Measurements from ENCODE around the gene FAM171A2. TPM values are rescaled to one million over a fixed set of nuclear protein-coding genes. Genes with fewer than 3 reads are reported as not detected.
A peak's percentile ranks its signal among the peaks of the same experiment; 100 is the strongest.

Gene FAM171A2
- total RNA-seq, 1 donor from 2014 or later = 81.3 TPM

DNA sequence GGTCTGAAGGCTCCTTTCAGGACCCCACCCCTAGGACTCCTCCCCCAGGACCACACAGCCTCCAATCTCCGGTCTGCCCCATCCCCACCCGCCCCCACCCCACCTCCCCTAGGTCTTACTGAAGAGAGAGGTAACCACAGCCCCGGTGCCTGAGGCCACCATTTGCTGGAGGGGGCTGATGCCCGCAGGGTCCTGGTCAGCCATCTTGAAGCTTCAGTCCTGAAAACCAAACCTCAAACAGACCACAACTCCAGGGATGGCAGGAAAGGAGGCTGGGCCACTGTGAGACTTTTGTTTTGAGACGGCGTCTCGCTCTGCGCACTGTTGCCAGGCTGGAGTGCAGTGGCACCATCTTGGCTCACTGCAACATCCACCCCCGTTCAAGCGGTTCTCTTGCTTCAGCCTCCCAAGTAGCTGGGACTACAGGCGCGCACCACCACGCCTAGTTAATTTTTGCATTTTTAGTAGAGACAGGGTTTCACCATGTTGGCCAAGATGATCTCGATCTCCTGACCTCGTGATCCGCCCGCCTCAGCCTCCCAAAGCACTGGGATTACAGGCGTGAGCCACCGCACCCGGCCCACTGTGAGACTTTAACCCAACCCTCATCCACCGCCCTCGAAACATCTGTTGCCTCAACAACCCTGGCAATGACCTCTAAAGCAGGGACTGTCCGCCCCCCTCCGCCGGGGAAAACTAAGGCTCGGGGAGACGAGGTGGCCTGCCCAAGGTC is 40.1 kb downstream of the FAM171A2 start:
- TF ChIP-seq CTCF (IDR thresholded peaks at IDR 0.05; ENCODE audit: partially characterized antibody, unreplicated experiment) = no peak
- peak overlapping the region; percentile 3 for H3K27ac Mint-ChIP-seq (ENCODE audit: unreplicated experiment)
- H3K9me3 Mint-ChIP-seq (ENCODE audit: unreplicated experiment) = peaks cover 13% of the 10 kb centered on the region
- peak overlapping the region; percentile 88 for H3K4me3 Mint-ChIP-seq (ENCODE audit: unreplicated experiment)
- DNase-seq = no peak
- no peaks in the 10 kb centered on the region for H3K36me3 Mint-ChIP-seq (ENCODE audit: unreplicated experiment)
- peaks cover 11% of the 10 kb centered on the region for H3K27me3 Mint-ChIP-seq (ENCODE audit: unreplicated experiment)
- peaks cover 2% of the 10 kb centered on the region for H3K4me1 Mint-ChIP-seq (ENCODE audit: low read depth, unreplicated experiment)

DNA sequence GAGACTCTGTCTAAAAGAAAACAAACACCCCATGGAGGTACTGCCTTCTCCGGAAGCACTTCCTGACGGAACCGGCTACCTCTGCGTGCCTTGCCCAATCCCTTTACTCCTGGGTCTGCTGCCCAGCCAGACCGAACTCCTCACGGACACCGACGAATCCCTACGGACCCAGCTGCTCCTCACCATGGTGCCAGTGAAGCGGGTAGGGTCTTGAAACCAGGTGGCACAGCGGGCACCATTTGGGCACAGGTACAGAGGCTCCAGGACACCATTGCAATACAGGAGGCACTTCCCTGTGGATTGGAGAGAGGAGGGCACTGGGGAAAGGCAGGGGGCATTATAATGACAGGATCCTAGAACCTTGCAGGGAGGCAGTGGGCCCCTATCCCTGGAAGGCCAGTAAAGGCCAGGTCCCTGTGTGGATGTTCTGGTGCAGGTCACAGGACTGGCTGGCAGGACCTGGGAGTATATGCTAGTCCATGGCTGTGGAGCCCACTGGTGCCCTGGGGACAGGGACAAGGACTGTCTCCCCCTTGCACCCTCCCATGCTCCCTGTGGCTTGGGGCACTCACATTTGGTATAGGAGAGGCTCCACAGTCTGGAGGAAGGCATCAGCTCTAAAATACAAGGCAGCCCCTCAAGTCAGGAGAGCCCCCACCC is 41.3 kb downstream of the FAM171A2 start:
- H3K27me3 Mint-ChIP-seq (ENCODE audit: unreplicated experiment) = peaks cover 13% of the 10 kb centered on the region
- TF ChIP-seq CTCF (IDR thresholded peaks at IDR 0.05; ENCODE audit: partially characterized antibody, unreplicated experiment) = no peak
- H3K9me3 Mint-ChIP-seq (ENCODE audit: unreplicated experiment) = peaks cover 18% of the 10 kb centered on the region
- H3K36me3 Mint-ChIP-seq (ENCODE audit: unreplicated experiment) = peaks cover 3% of the 10 kb centered on the region
- DNase-seq = no peak
- H3K27ac Mint-ChIP-seq (ENCODE audit: unreplicated experiment) = no peak overlapping the region
- H3K4me3 Mint-ChIP-seq (ENCODE audit: unreplicated experiment) = no peak overlapping the region
- peaks cover 4% of the 10 kb centered on the region for H3K4me1 Mint-ChIP-seq (ENCODE audit: low read depth, unreplicated experiment)

DNA sequence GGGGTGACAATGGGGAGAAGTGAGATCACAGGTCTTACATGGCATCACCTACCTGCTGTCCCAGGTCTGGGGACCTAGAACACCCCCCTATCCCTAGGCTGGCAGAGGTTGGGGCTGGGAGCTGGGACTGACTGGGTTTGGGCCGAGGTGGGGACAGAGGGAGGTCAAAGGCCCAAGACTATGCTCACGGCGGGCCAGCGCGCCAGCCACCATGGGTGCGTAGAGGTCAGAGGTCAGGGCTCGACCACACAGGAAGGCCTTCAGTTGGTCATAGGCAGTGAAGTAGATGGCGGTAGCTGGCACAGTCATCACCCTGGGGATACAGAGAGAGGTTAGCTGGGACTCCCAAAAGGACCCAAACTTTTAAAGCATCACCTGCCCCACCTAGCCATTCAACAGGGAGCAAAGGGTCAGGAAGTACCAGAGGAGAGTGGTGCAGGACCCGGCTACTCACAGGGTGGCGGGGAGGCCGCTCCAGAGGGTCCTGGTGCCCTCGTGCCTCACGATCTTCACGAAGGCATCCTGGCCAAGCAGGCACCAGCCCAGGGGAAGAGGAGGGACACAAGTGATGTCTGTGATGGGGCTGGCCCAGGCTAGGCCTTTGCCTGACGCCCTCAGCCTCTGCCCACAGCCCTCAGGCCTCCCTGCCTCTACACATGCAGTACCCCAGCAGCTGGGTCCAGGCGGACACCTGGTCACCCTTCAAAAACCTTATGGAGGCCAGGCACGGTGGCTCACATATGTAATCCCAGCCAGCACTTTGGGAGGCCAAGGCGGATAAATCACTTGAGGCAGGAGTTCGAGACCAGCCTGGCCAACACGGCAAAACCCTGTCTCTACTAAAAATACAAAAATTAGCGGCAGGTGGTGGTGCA is 42.2 kb downstream of the FAM171A2 start:
- Mint-ChIP-seq H3K27ac (ENCODE audit: unreplicated experiment) (no peak overlapping the region), H3K4me1 (ENCODE audit: low read depth, unreplicated experiment) (peaks cover 3% of the 10 kb centered on the region), H3K9me3 (ENCODE audit: unreplicated experiment) (peaks cover 17% of the 10 kb centered on the region), H3K27me3 (ENCODE audit: unreplicated experiment) (peaks cover 14% of the 10 kb centered on the region), H3K4me3 (ENCODE audit: unreplicated experiment) (no peak overlapping the region), H3K36me3 (ENCODE audit: unreplicated experiment) (peaks cover 6% of the 10 kb centered on the region)
- TF ChIP-seq CTCF (IDR thresholded peaks at IDR 0.05; ENCODE audit: partially characterized antibody, unreplicated experiment) = no peak
- no peak for DNase-seq

DNA sequence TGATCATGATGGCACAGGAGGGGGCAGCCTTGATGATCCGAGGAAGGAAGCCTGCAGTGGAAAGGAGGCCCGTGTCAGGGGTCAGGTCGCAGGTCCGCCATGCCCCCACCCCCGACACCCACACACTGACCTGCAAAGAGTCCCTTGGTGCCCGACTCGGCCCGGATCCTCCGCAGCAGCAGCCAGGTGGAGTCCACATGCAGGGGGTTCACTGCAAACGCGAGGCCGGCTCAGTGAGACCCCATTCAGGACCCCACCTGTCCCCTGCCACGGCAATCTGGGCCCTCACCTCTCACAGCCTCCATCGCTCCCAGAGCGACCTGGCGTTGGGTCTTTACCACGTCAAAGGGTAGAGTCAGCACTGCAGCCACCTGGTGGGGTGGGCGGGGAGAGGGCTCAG is 43.6 kb downstream of the FAM171A2 start:
- peaks cover 11% of the 10 kb centered on the region for H3K4me1 Mint-ChIP-seq (ENCODE audit: low read depth, unreplicated experiment)
- no peak overlapping the region for H3K27ac Mint-ChIP-seq (ENCODE audit: unreplicated experiment)
- peaks cover 12% of the 10 kb centered on the region for H3K36me3 Mint-ChIP-seq (ENCODE audit: unreplicated experiment)
- DNase-seq = no peak
- peaks cover 18% of the 10 kb centered on the region for H3K9me3 Mint-ChIP-seq (ENCODE audit: unreplicated experiment)
- H3K27me3 Mint-ChIP-seq (ENCODE audit: unreplicated experiment) = peaks cover 15% of the 10 kb centered on the region
- no peak overlapping the region for H3K4me3 Mint-ChIP-seq (ENCODE audit: unreplicated experiment)
- TF ChIP-seq CTCF (IDR thresholded peaks at IDR 0.05; ENCODE audit: partially characterized antibody, unreplicated experiment) = no peak

Measured in glutamatergic neuron (in vitro differentiated cells).